ENCODE data around the gene NTN1.

- TF ChIP-seq ZNF341 (tag by site-specific recombination; IDR thresholded peaks at IDR 0.05; ENCODE audit: low read depth) (no peak), CTCF (tag by site-specific recombination; IDR thresholded peaks at IDR 0.05) (no peak), GLIS2 (tag by site-specific recombination; IDR thresholded peaks at IDR 0.05) (no peak), ZNF707 (tag by site-specific recombination; IDR thresholded peaks at IDR 0.05) (no peak), ZBTB48 (tag by site-specific recombination; IDR thresholded peaks at IDR 0.05) (no peak), ZNF449 (tag by site-specific recombination; IDR thresholded peaks at IDR 0.05) (no peak), ZNF776 (tag by site-specific recombination; IDR thresholded peaks at IDR 0.05; ENCODE audit: borderline replicate concordance) (no peak), ZNF24 (tag by site-specific recombination; IDR thresholded peaks at IDR 0.05) (no peak), ZNF239 (tag by site-specific recombination; IDR thresholded peaks at IDR 0.05) (no peak), ZNF404 (tag by site-specific recombination; IDR thresholded peaks at IDR 0.05) (no peak), ZNF692 (tag by site-specific recombination; IDR thresholded peaks at IDR 0.05) (no peak), ZNF544 (tag by site-specific recombination; IDR thresholded peaks at IDR 0.05) (no peak)
Observed at GRCh38 chr17:9140550-9141424, 119.5 kb downstream of the NTN1 start.

Data from HEK293 (cell line).